Liver (tissue), 9 donors: ENCODE measurements around the gene TACR2. TPM values are rescaled to one million over a fixed set of nuclear protein-coding genes. Genes with fewer than 3 reads are reported as not detected.

Experiments
- DNase-seq: peaks from one replicate; pipeline ENCODE4 v3.0.0-alpha.2; 2017; ENCODE audit warnings: low spot score
- H3K27ac ChIP-seq, 2 donors: one replicate each; pipeline ENCODE4 v1.7.0; 2013; ENCODE audit warnings: inconsistent platforms in 2 of 2, low read length in 2 of 2, control low read depth in 1 of 2, low read depth in 1 of 2, mild to moderate bottlenecking in 1 of 2
- H3K27me3 ChIP-seq, 4 donors: one replicate each; pipeline versions ENCODE4 v1.6.1 to v1.7.0; 2013; ENCODE audit warnings: low read length in 3 of 4, inconsistent platforms in 1 of 4, mild to moderate bottlenecking in 1 of 4, moderate library complexity in 1 of 4; ENCODE audit not compliant: control insufficient read depth in 4 of 4, insufficient read depth in 4 of 4
- H3K36me3 ChIP-seq, 4 donors: one replicate each; pipeline versions ENCODE4 v1.6.1 to v1.7.0; 2013; ENCODE audit warnings: low read length in 3 of 4, mild to moderate bottlenecking in 3 of 4, low read depth in 1 of 4, moderate library complexity in 1 of 4; ENCODE audit not compliant: control insufficient read depth in 4 of 4, insufficient read depth in 3 of 4
- H3K4me1 ChIP-seq, 4 donors: one replicate each; pipeline versions ENCODE4 v1.6.1 to v1.7.0; 2013; ENCODE audit warnings: low read length in 3 of 4, mild to moderate bottlenecking in 3 of 4, moderate library complexity in 1 of 4; ENCODE audit not compliant: control insufficient read depth in 4 of 4, insufficient read depth in 4 of 4
- H3K4me3 ChIP-seq, 3 donors: one replicate each; pipeline versions ENCODE4 v1.6.1 to v1.7.0; 2013; ENCODE audit warnings: low read length in 3 of 3, control low read depth in 1 of 3, low read depth in 1 of 3, mild to moderate bottlenecking in 1 of 3
- H3K9ac ChIP-seq, 2 donors: one replicate each; pipeline ENCODE4 v1.7.0; 2013; ENCODE audit warnings: low read length in 2 of 2, mild to moderate bottlenecking in 2 of 2, moderate library complexity in 2 of 2, control low read depth in 1 of 2, low read depth in 1 of 2
- H3K9me3 ChIP-seq, 4 donors: one replicate each; pipeline versions ENCODE4 v1.6.1 to v1.7.0; 2013; ENCODE audit warnings: low read length in 3 of 4; ENCODE audit not compliant: control insufficient read depth in 4 of 4
- ATF3 ChIP-seq: IDR thresholded peaks from 2 replicates; pipeline ENCODE4 v1.6.1; 2016; ENCODE audit warnings: antibody characterized with exemption
- EGR1 ChIP-seq, 2 donors: IDR thresholded peaks; 2 replicates each; pipeline ENCODE4 v1.6.1; 2016 to 2018; ENCODE audit warnings: antibody characterized with exemption in 2 of 2, low read depth in 2 of 2
- FOXA1 ChIP-seq: IDR thresholded peaks from 2 replicates; pipeline ENCODE4 v1.6.1; 2016; ENCODE audit warnings: antibody characterized with exemption
- FOXA2 ChIP-seq: IDR thresholded peaks from 2 replicates; pipeline ENCODE4 v1.6.1; 2016; ENCODE audit warnings: antibody characterized with exemption
- GABPA ChIP-seq, 2 donors: IDR thresholded peaks in 1 of 2; conservative IDR thresholded peaks in 1 of 2; 2 replicates each; pipeline ENCODE4 v1.6.1; 2016; ENCODE audit warnings: antibody characterized with exemption in 2 of 2, mild to moderate bottlenecking in 1 of 2, moderate library complexity in 1 of 2
- HNF4A ChIP-seq, 2 donors: conservative IDR thresholded peaks; 2 replicates each; pipeline ENCODE4 v1.6.1; 2016; ENCODE audit warnings: antibody characterized with exemption in 2 of 2, mild to moderate bottlenecking in 2 of 2
- HNF4G ChIP-seq: IDR thresholded peaks from 2 replicates; pipeline ENCODE4 v1.6.1; 2016; ENCODE audit warnings: antibody characterized with exemption
- JUND ChIP-seq, 2 donors: IDR thresholded peaks; 2 replicates each; pipeline ENCODE4 v1.6.1; 2016; ENCODE audit warnings: antibody characterized with exemption in 2 of 2
- NR2F2 ChIP-seq: IDR thresholded peaks from 2 replicates; pipeline ENCODE4 v1.6.1; 2016; ENCODE audit warnings: antibody characterized with exemption
- RAD21 ChIP-seq, 2 donors: IDR thresholded peaks; 2 replicates each; pipeline ENCODE4 v1.6.1; 2016; ENCODE audit warnings: antibody characterized with exemption in 2 of 2, mild to moderate bottlenecking in 2 of 2
- REST ChIP-seq: IDR thresholded peaks from 2 replicates; pipeline ENCODE4 v1.6.1; 2016; ENCODE audit warnings: antibody characterized with exemption, mild to moderate bottlenecking
- RXRA ChIP-seq, 2 donors: IDR thresholded peaks; 2 replicates each; pipeline ENCODE4 v1.6.1; 2017 to 2018; ENCODE audit warnings: antibody characterized with exemption in 2 of 2, mild to moderate bottlenecking in 1 of 2
- SP1 ChIP-seq: IDR thresholded peaks from 2 replicates; pipeline ENCODE4 v1.6.1; 2018; ENCODE audit warnings: antibody characterized with exemption, mild to moderate bottlenecking
- TAF1 ChIP-seq: conservative IDR thresholded peaks from 2 replicates; pipeline ENCODE4 v1.6.1; 2016; ENCODE audit warnings: antibody characterized with exemption, mild to moderate bottlenecking
- YY1 ChIP-seq: IDR thresholded peaks from 2 replicates; pipeline ENCODE4 v1.6.1; 2016; ENCODE audit warnings: antibody characterized with exemption, mild to moderate bottlenecking
- ZBTB33 ChIP-seq: IDR thresholded peaks from 2 replicates; pipeline ENCODE4 v1.6.1; 2016; ENCODE audit warnings: antibody characterized with exemption
- WGBS: extraction: QIAGEN DNeasy Blood & Tissue Kit; methylation state at CpG from one replicate; pipeline ENCODE4 v1.1.7; 2013; 5-methylcytosine and 5-hydroxymethylcytosine counted together
- polyA plus RNA-seq, 2 donors: library from polyadenylated mRNA; stranded (reverse) in 1 of 2; unstranded in 1 of 2; fragments of 200-250 nt in 1 of 2; fragments of >200 nt in 1 of 2; fragmentation: Nextera tagmentation in 1 of 2; extraction: Ambion mirVana in 1 of 2; gene quantifications; one replicate each; pipeline versions ENCODE4 v1.2.1 to v1.2.3, GENCODE V29; 2013 to 2015
- total RNA-seq, 2 donors: library from RNA; depleted of rRNA; stranded (reverse); fragments of >200 nt; gene quantifications; one replicate each; pipeline ENCODE4 v1.2.3, GENCODE V29; 2014
- TF ChIP-seq, protein P1 (sequence below): IDR thresholded peaks from 2 replicates; pipeline ENCODE4 v1.6.1; 2016; ENCODE audit warnings: antibody characterized with exemption
- TF ChIP-seq, protein P2 (sequence below): fragments of 150-350 bp; IDR thresholded peaks from 2 replicates; pipeline ENCODE4 v1.5.1; 2017; ENCODE audit warnings: improper control_type of control experiment, low read depth, low read length; ENCODE audit not compliant: missing input control
- donor health status: healthy.
- donor health status: healthy.
- donor health status: healthy.
- donor health status: healthy.
- donor health status: healthy.

TACR2 gene
- total and polyA plus RNA-seq, 4 donors: 0.08 to 0.18 (median 0.12) TPM; not detected in 1

GRCh38 chr10:69459893-69460575 is 43.3 kb upstream of the TACR2 start:
- no peak overlapping the region for H3K27ac ChIP-seq
- TF ChIP-seq, protein P1, sequence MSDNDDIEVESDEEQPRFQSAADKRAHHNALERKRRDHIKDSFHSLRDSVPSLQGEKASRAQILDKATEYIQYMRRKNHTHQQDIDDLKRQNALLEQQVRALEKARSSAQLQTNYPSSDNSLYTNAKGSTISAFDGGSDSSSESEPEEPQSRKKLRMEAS: no peak
- TF ChIP-seq EGR1 (IDR thresholded peaks at IDR 0.05; ENCODE audit: low read depth in 2 of 2) (no peak), FOXA1 (no peak), HNF4G (no peak), ATF3 (no peak), RXRA (IDR thresholded peaks at IDR 0.05) (no peak), TAF1 (no peak), HNF4A (conservative IDR thresholded peaks at IDR 0.05) (no peak), REST (no peak), ZBTB33 (no peak), YY1 (no peak), NR2F2 (no peak), GABPA (IDR thresholded peaks at IDR 0.05 in 1 of 2, conservative IDR thresholded peaks at IDR 0.05 in 1 of 2) (no peak), JUND (IDR thresholded peaks at IDR 0.05) (no peak), FOXA2 (no peak), SP1 (no peak), RAD21 (IDR thresholded peaks at IDR 0.05) (no peak)
- TF ChIP-seq, protein P2, sequence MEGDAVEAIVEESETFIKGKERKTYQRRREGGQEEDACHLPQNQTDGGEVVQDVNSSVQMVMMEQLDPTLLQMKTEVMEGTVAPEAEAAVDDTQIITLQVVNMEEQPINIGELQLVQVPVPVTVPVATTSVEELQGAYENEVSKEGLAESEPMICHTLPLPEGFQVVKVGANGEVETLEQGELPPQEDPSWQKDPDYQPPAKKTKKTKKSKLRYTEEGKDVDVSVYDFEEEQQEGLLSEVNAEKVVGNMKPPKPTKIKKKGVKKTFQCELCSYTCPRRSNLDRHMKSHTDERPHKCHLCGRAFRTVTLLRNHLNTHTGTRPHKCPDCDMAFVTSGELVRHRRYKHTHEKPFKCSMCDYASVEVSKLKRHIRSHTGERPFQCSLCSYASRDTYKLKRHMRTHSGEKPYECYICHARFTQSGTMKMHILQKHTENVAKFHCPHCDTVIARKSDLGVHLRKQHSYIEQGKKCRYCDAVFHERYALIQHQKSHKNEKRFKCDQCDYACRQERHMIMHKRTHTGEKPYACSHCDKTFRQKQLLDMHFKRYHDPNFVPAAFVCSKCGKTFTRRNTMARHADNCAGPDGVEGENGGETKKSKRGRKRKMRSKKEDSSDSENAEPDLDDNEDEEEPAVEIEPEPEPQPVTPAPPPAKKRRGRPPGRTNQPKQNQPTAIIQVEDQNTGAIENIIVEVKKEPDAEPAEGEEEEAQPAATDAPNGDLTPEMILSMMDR: no peak
- no peak overlapping the region for H3K4me3 ChIP-seq
- no peak for DNase-seq
- H3K9ac ChIP-seq: no peak overlapping the region
- no peaks in the 10 kb centered on the region for H3K9me3 ChIP-seq
- H3K4me1 ChIP-seq: peaks cover 0 to 7% (median 2%) of the 10 kb centered on the region in 4 donors
- 87% methylated on average over 12 of the region's 12 CpGs for WGBS
- no peaks in the 10 kb centered on the region for H3K36me3 ChIP-seq
- H3K27me3 ChIP-seq: no peaks in the 10 kb centered on the region
